ENCODE data around the gene PTPRM.
"Not testable (repeated sequence)": the region's sequence is repeated elsewhere in the genome, so short reads cannot be mapped to it uniquely, and the experiment has no call there.

PTPRM gene

GRCh38 chr18:7735626-7736175, 168.6 kb downstream of the PTPRM start:
- Histone ChIP-seq H3K36me3 (ENCODE audit: control insufficient read depth, insufficient read depth, low read length) (no peaks in the 10 kb centered on the region), H3K9me3 (ENCODE audit: control insufficient read depth, insufficient read depth, low read length) (peaks cover 2% of the 10 kb centered on the region; the same call in 1 of the 2 replicates), H3K4me3 (ENCODE audit: low read length) (no peak overlapping the region), H3K4me1 (ENCODE audit: control insufficient read depth, insufficient read depth, low read length) (peaks cover 1% of the 10 kb centered on the region; the same call in 1 of the 2 replicates), H3K27me3 (ENCODE audit: control insufficient read depth, insufficient read depth, low read length) (no peaks in the 10 kb centered on the region), H3K27ac (ENCODE audit: low read length) (no peak overlapping the region)
- WGBS (ENCODE audit: insufficient coverage, insufficient read length) = no CpG with 5 or more reads among the region's 2 CpGs
- DNase-seq (ENCODE audit: low read depth, low spot score) = no peak

- not testable (repeated sequence) for H3K27me3 ChIP-seq (ENCODE audit: control insufficient read depth, insufficient read depth, low read length); H3K4me1 ChIP-seq (ENCODE audit: control insufficient read depth, insufficient read depth, low read length); H3K27ac ChIP-seq (ENCODE audit: low read length); H3K36me3 ChIP-seq (ENCODE audit: control insufficient read depth, insufficient read depth, low read length); H3K9me3 ChIP-seq (ENCODE audit: control insufficient read depth, insufficient read depth, low read length); DNase-seq (ENCODE audit: low read depth, low spot score); H3K4me3 ChIP-seq (ENCODE audit: low read length)
- no CpG with 5 or more reads among the region's 6 CpGs for WGBS (ENCODE audit: insufficient coverage, insufficient read length)
Measured at GRCh38 chr18:7736526-7736925, 169.4 kb downstream of the PTPRM start.

GRCh38 chr18:7737550-7737949, 170.4 kb downstream of the PTPRM start:
- H3K27me3 ChIP-seq (ENCODE audit: control insufficient read depth, insufficient read depth, low read length) = no peaks in the 10 kb centered on the region
- no peak overlapping the region for H3K27ac ChIP-seq (ENCODE audit: low read length)
- H3K4me1 ChIP-seq (ENCODE audit: control insufficient read depth, insufficient read depth, low read length) = peaks cover 1% of the 10 kb centered on the region; the same call in 1 of the 2 replicates
- H3K4me3 ChIP-seq (ENCODE audit: low read length) = no peak overlapping the region
- peaks cover 2% of the 10 kb centered on the region; the same call in 1 of the 2 replicates for H3K9me3 ChIP-seq (ENCODE audit: control insufficient read depth, insufficient read depth, low read length)
- no peak for DNase-seq (ENCODE audit: low read depth, low spot score)
- no CpG with 5 or more reads among the region's 2 CpGs for WGBS (ENCODE audit: insufficient coverage, insufficient read length)
- H3K36me3 ChIP-seq (ENCODE audit: control insufficient read depth, insufficient read depth, low read length) = no peaks in the 10 kb centered on the region

GRCh38 chr18:7740821-7741220, 173.7 kb downstream of the PTPRM start:
- no peak overlapping the region for H3K4me3 ChIP-seq (ENCODE audit: low read length)
- WGBS (ENCODE audit: insufficient coverage, insufficient read length) = no CpG with 5 or more reads among the region's 3 CpGs
- no peak overlapping the region for H3K27ac ChIP-seq (ENCODE audit: low read length)
- no peaks in the 10 kb centered on the region for H3K27me3 ChIP-seq (ENCODE audit: control insufficient read depth, insufficient read depth, low read length)
- H3K9me3 ChIP-seq (ENCODE audit: control insufficient read depth, insufficient read depth, low read length) = no peaks in the 10 kb centered on the region
- DNase-seq (ENCODE audit: low read depth, low spot score) = no peak
- no peaks in the 10 kb centered on the region for H3K4me1 ChIP-seq (ENCODE audit: control insufficient read depth, insufficient read depth, low read length)
- no peaks in the 10 kb centered on the region for H3K36me3 ChIP-seq (ENCODE audit: control insufficient read depth, insufficient read depth, low read length)

- no peak for DNase-seq (ENCODE audit: low read depth, low spot score)
- no peaks in the 10 kb centered on the region for H3K36me3 ChIP-seq (ENCODE audit: control insufficient read depth, insufficient read depth, low read length)
- H3K27me3 ChIP-seq (ENCODE audit: control insufficient read depth, insufficient read depth, low read length) = no peaks in the 10 kb centered on the region
- no peak overlapping the region for H3K4me3 ChIP-seq (ENCODE audit: low read length)
- H3K4me1 ChIP-seq (ENCODE audit: control insufficient read depth, insufficient read depth, low read length) = no peaks in the 10 kb centered on the region
- H3K27ac ChIP-seq (ENCODE audit: low read length) = no peak overlapping the region
- no peaks in the 10 kb centered on the region for H3K9me3 ChIP-seq (ENCODE audit: control insufficient read depth, insufficient read depth, low read length)
Measured at GRCh38 chr18:7741640-7742039, 174.5 kb downstream of the PTPRM start.

- Histone ChIP-seq H3K27me3 (ENCODE audit: control insufficient read depth, insufficient read depth, low read length) (no peaks in the 10 kb centered on the region), H3K27ac (ENCODE audit: low read length) (no peak overlapping the region), H3K9me3 (ENCODE audit: control insufficient read depth, insufficient read depth, low read length) (no peaks in the 10 kb centered on the region), H3K4me1 (ENCODE audit: control insufficient read depth, insufficient read depth, low read length) (no peaks in the 10 kb centered on the region), H3K4me3 (ENCODE audit: low read length) (no peak overlapping the region), H3K36me3 (ENCODE audit: control insufficient read depth, insufficient read depth, low read length) (no peaks in the 10 kb centered on the region)
- no peak for DNase-seq (ENCODE audit: low read depth, low spot score)
- WGBS (ENCODE audit: insufficient coverage, insufficient read length) = no CpG with 5 or more reads among the region's 2 CpGs
Measured at GRCh38 chr18:7742224-7742623, 175.1 kb downstream of the PTPRM start.

- H3K27ac ChIP-seq (ENCODE audit: low read length) = no peak overlapping the region
- DNase-seq (ENCODE audit: low read depth, low spot score) = no peak
- no peaks in the 10 kb centered on the region for H3K9me3 ChIP-seq (ENCODE audit: control insufficient read depth, insufficient read depth, low read length)
- H3K4me3 ChIP-seq (ENCODE audit: low read length) = no peak overlapping the region
- no peaks in the 10 kb centered on the region for H3K27me3 ChIP-seq (ENCODE audit: control insufficient read depth, insufficient read depth, low read length)
- no CpG with 5 or more reads among the region's 1 CpG for WGBS (ENCODE audit: insufficient coverage, insufficient read length)
- H3K36me3 ChIP-seq (ENCODE audit: control insufficient read depth, insufficient read depth, low read length) = no peaks in the 10 kb centered on the region
- H3K4me1 ChIP-seq (ENCODE audit: control insufficient read depth, insufficient read depth, low read length) = no peaks in the 10 kb centered on the region
Measured at GRCh38 chr18:7743256-7743655, 176.1 kb downstream of the PTPRM start.

- Histone ChIP-seq H3K9me3 (ENCODE audit: control insufficient read depth, insufficient read depth, low read length) (no peaks in the 10 kb centered on the region), H3K27ac (ENCODE audit: low read length) (no peak overlapping the region), H3K4me3 (ENCODE audit: low read length) (no peak overlapping the region), H3K4me1 (ENCODE audit: control insufficient read depth, insufficient read depth, low read length) (peaks cover 7% of the 10 kb centered on the region), H3K36me3 (ENCODE audit: control insufficient read depth, insufficient read depth, low read length) (no peaks in the 10 kb centered on the region), H3K27me3 (ENCODE audit: control insufficient read depth, insufficient read depth, low read length) (no peaks in the 10 kb centered on the region)
- DNase-seq (ENCODE audit: low read depth, low spot score) = no peak
- no CpG with 5 or more reads among the region's 3 CpGs for WGBS (ENCODE audit: insufficient coverage, insufficient read length)
Measured at GRCh38 chr18:7746106-7746505, 179.0 kb downstream of the PTPRM start.

- Histone ChIP-seq H3K27ac (ENCODE audit: low read length) (no peak overlapping the region), H3K36me3 (ENCODE audit: control insufficient read depth, insufficient read depth, low read length) (no peaks in the 10 kb centered on the region), H3K27me3 (ENCODE audit: control insufficient read depth, insufficient read depth, low read length) (no peaks in the 10 kb centered on the region), H3K9me3 (ENCODE audit: control insufficient read depth, insufficient read depth, low read length) (no peaks in the 10 kb centered on the region), H3K4me3 (ENCODE audit: low read length) (no peak overlapping the region), H3K4me1 (ENCODE audit: control insufficient read depth, insufficient read depth, low read length) (peaks cover 7% of the 10 kb centered on the region)
- DNase-seq (ENCODE audit: low read depth, low spot score) = no peak
- WGBS (ENCODE audit: insufficient coverage, insufficient read length) = no CpG with 5 or more reads among the region's 4 CpGs
Measured at GRCh38 chr18:7748251-7749007, 181.3 kb downstream of the PTPRM start.

- Histone ChIP-seq H3K4me3 (ENCODE audit: low read length) (no peak overlapping the region), H3K4me1 (ENCODE audit: control insufficient read depth, insufficient read depth, low read length) (peaks cover 7% of the 10 kb centered on the region), H3K36me3 (ENCODE audit: control insufficient read depth, insufficient read depth, low read length) (no peaks in the 10 kb centered on the region), H3K9me3 (ENCODE audit: control insufficient read depth, insufficient read depth, low read length) (no peaks in the 10 kb centered on the region), H3K27me3 (ENCODE audit: control insufficient read depth, insufficient read depth, low read length) (no peaks in the 10 kb centered on the region), H3K27ac (ENCODE audit: low read length) (no peak overlapping the region)
- no CpG with 5 or more reads among the region's 2 CpGs for WGBS (ENCODE audit: insufficient coverage, insufficient read length)
- DNase-seq (ENCODE audit: low read depth, low spot score) = no peak
Measured at GRCh38 chr18:7749008-7749405, 181.9 kb downstream of the PTPRM start.

- no peak for DNase-seq (ENCODE audit: low read depth, low spot score)
- H3K9me3 ChIP-seq (ENCODE audit: control insufficient read depth, insufficient read depth, low read length) = no peaks in the 10 kb centered on the region
- H3K36me3 ChIP-seq (ENCODE audit: control insufficient read depth, insufficient read depth, low read length) = no peaks in the 10 kb centered on the region
- no peaks in the 10 kb centered on the region for H3K27me3 ChIP-seq (ENCODE audit: control insufficient read depth, insufficient read depth, low read length)
- no peak overlapping the region for H3K27ac ChIP-seq (ENCODE audit: low read length)
- H3K4me3 ChIP-seq (ENCODE audit: low read length) = no peak overlapping the region
- no CpG with 5 or more reads among the region's 2 CpGs for WGBS (ENCODE audit: insufficient coverage, insufficient read length)
- peaks cover 7% of the 10 kb centered on the region for H3K4me1 ChIP-seq (ENCODE audit: control insufficient read depth, insufficient read depth, low read length)
Measured at GRCh38 chr18:7749510-7749981, 182.4 kb downstream of the PTPRM start.

All from iPS DF 6.9 (cell line).